CD4-positive, alpha-beta T cell treated with Interferon alpha-2 for 1 hour (primary cell): ENCODE results near the gene POU2F3.

ENCODE experiments used
- DNase-seq, 2 donors: peaks; one replicate each; pipeline ENCODE4 v3.0.0-alpha.2; 2020 to 2022

Gene POU2F3

GRCh38 chr11:120324932-120325810 lies 85.2 kb downstream of the POU2F3 start, which contains the start of gene TLCD5:
TSS of gene TLCD5 (plus strand) at chr11:120325299. CDS start at chr11:120327442, 2,143 bp downstream.
- peak in 1 of 2 donors; percentile 30 for DNase-seq

GRCh38 chr11:120326228-120326627 lies 86.3 kb downstream of the POU2F3 start:
- no peak for DNase-seq

DNA sequence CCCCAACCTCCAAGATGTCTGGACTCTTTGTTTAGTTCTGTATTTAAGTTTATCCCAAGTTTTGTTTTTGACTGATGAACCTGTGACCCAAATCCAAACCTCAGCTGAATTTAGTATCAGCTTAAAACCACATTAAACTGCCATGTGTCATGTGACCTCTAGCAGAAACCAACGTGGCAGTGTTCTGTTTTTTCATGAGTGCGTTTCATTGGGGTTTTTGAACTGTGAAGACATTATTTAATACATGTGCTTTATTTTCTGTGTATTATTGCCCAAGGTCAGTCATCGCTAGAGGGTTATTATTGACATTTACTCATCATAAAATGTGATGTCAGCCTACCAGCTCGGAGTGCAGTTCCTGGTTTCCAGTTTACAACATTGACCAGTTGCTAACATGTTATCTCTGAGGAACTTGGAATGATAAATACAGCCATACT lies 86.9 kb downstream of the POU2F3 start:
- DNase-seq: no peak

DNA sequence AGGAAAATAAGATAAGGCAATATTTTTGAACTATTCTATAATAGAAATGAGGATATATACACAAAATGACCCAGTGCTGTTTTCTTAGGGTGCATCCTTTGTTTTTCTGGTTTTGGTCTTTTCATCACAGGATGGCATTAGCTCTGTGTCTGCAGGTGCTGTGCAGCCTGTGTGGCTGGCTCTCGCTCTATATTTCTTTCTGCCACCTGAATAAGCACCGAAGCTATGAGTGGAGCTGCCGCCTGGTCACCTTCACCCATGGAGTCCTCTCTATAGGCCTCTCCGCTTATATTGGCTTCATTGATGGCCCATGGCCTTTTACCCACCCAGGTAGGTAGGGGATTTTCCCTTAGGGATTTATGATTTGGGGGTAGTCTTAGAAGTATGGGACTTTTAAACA lies 87.4 kb downstream of the POU2F3 start:
- no peak for DNase-seq

GRCh38 chr11:120329556-120329955 lies 89.6 kb downstream of the POU2F3 start:
- DNase-seq: no peak

DNA sequence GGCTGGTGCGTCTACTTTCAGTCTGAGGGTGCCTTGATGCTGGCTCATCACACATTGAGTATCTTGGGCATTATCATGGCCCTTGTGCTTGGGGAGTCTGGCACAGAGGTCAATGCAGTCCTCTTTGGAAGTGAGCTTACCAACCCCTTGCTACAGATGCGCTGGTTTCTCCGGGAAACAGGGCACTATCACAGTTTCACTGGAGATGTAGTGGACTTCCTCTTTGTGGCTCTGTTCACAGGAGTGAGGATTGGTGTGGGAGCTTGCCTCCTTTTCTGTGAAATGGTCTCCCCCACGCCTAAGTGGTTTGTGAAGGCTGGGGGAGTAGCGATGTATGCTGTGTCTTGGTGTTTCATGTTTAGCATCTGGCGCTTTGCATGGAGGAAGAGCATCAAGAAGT lies 90.1 kb downstream of the POU2F3 start:
- no peak for DNase-seq

DNA sequence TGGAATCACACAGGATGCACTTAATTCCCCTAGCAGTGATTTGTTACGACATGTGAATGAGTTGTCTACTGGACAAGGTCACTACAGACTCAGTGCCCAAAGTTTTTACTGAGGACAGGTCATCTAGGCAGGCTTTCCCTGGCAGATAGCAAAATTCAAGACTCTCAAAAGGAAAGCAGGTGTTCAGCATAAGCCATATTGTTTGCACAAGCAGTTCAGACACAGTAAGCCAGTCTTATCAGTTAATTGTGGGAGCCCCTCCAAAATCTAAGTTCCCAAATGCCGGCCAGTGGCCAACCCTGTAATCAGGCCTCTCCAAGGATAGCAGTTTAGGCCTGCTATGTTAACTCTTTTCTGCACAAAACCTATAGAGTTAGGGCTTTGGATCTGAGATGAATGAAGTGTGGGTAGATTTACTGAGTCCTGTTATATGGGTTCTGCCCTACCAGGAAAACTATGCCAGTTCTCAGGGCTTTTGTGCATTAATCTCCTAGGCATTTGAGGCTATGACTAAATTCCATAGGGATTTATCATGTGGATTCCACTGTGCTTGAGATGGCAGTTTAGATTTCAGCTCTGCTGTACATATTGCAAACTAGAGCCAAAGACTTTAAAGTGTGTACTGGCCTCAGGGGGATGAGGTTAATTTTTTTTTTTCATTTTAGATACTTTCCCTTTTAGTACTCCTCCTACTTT lies 91.5 kb downstream of the POU2F3 start:
- no peak for DNase-seq

DNA sequence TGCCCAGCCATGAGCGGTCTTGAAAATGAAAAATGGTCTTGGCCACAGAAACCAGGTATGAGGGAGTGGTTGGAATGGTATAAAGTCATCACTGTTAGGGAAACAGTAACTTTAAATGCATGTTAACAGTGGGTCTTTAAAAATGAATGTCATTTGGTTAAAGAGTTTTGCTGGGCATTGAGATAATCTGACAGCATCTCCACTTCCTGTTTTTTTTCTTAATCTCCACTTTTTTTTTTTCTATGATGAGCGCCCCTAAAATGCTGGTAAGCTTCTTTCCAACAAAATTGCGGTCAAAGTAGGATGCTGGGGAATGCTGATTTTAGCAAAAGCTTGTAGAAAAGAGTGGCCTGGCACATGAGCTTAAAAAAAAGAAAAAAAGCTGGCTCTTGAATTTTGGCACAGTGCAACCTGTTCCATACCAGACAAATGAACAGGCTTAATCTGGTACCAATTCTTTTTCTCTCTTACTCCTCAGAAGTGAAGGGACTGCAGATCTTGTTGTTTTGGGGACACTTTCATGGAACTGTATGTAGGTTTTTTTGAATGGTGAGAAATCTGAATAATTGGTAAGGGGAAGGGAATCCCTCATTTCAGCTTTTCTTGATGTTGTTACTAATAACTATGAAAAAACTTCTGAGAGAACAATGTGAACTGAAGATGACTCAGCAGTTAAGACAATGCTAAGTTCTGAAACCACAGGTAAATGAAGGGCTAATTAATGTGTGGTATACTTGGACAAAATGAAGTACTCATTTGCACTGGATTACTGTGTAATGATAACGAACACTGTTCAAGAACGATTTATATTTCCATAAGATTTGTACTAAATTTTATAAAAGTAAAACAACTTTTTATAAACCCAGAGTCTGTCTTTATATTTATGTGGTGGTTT lies 93.1 kb downstream of the POU2F3 start:
- DNase-seq: no peak

DNA sequence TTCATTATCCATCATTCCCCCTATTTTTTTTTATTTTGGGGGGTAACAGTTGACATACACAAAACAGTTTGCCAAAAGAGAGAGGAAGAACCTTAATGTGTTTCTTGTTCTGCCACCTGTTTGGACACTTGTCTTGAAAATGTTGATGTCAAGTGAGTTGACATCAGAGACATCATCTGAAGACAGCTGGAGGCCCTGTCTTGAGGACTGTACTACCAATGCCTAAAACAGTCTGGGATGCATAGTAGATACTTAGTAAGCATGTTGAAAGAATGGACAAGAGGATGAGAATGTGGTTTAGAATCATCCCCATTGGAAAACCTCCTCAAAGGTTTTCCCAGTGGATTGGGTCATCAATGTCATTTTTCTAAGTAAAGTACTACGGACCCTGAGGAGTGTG lies 93.9 kb downstream of the POU2F3 start:
- DNase-seq: no peak

GRCh38 chr11:120334332-120334731 lies 94.4 kb downstream of the POU2F3 start:
- no peak for DNase-seq

DNA sequence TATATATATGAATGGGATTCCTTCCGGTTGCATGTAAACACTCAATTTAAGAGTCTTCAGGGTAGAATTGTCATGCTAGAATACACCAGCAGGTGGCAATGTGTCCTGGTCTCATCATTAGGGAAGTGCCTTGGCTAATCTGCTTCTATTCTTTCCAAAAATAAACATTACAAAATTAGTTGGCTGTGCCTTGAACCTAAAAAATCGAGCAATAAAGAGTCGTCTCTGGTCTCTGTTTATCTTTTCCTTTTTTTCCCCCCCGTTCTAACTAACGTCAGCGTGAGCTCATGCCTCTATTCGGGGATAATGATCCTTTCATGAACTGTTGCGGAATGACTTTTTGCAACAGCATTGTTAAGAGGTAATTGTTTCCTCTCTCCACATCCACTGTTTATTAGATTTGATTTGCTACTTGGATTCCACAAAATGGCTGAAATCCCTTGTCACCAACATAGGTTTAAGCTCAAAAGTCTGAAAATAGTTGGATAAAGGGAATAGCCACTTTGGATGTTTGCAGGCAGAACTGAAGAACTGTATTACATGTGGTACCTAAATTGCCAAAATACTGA lies 95.0 kb downstream of the POU2F3 start:
- DNase-seq: peak; percentile 59 to 82

- DNase-seq: no peak
Measured at GRCh38 chr11:120335556-120335907, 95.6 kb downstream of the POU2F3 start.

- peak; percentile 79 to 83 for DNase-seq
Measured at GRCh38 chr11:120335908-120336640, 96.1 kb downstream of the POU2F3 start, which contains the start of gene ARHGEF12. TSS of gene ARHGEF12 (plus strand) at chr11:120336413. CDS start at chr11:120337244, 831 bp downstream.

DNA sequence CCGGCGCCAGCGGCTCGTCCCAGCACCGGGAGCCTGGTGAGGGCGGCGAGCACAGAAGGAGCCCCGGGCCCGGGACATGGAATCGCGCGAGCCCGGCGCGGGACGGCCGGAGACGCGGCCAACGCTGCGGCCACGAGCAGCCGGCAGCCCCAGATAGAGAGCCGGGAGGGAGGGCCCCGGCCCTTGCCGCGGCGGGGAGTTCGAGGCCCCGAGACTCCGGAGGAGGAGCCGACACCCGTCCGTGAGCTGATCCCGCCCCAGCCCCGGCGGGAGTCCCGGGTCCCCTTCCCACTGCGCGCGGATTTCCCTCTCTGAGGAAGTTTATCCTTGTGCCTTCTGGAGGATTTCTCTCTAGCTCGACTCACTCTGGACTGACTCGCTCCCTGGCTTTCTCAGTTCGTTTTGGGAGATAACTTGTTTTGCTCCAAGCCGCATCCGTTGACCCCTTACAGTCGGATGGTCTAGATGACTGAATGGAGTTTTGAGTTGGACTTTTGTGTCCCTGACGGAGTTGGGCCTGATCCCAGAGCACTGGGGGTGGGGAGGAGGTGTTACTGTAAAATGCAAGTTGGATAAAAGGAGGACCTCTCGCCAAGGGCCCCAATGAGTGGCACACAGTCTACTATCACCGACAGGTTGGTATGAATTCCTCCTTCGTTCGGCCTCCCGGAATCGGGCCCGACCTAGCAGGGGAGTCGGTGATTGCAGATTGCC lies 96.9 kb downstream of the POU2F3 start:
- DNase-seq: peak in 1 of 2 donors; percentile 25

DNA sequence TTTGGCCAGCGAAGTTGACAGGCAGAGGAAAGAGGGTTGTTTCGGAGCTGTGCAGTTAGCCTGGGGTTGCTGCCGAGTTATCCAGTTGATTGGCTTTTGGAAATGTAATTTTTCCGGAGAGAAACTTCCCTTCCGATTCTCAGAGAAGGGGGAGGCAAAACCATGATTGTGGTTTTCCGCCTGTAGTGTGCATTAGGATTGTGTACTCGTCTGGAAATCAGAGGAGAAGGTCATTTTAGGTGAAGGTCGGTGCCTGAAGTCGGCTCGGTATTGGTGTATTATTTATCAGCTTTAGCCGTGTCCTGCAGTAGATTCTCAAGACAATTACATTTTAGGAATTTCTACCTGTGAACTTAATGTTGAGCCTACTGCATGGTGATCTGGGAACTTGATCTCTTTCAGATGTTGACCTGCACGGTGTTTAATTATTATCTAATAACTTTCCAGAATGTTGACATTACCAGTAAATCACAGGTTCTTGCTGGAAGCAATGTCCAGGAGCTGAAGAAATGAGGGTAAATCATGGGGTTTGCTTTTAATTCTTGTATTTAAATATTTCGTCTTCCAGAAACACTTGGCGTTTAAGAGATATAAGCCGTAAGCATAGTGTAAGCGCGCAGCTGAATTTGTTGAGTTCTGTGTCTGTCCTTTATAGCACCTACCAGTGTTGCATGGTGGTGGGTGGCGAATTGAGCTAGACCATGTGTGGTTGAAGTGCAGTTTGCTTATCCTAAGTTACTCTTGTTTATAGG lies 97.6 kb downstream of the POU2F3 start:
- no peak for DNase-seq

DNA sequence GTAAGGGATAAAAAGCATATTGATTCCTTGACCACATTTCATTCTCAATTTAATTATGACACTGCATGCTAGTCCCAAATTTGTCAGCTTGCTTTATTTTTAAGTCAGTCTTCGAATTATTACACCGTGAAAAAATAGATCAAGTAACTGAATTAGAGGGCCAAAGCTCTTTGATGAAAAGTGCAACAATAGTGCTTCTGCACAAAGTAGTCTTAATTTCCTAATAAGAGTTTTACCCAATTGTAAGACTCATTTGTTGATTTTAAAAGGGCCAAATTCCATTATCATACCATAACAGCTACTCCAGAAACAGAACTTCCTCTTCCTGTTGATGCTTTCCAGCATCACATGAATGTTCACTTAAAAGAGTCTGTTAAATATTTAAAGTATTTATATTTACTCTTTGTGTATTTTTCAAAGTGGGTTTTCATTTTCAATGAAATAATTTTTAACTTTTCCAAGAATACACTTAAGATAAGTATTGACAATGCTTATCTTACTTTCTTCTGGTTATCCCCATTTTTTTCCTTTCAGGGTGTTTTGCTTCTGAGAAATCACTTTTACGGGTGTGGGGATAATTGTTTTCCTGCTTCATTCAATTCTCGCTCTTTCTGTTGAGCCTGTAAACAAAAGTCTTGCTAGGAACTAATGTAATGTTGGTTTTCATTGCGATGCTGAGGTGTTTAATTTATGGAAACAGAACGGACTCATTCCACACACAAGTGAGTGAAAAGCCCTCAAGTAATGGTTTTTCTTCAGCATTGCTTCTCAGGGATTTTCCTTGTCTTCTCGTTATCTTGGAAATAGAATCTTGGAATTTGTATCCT lies 98.4 kb downstream of the POU2F3 start:
- DNase-seq: no peak

DNA sequence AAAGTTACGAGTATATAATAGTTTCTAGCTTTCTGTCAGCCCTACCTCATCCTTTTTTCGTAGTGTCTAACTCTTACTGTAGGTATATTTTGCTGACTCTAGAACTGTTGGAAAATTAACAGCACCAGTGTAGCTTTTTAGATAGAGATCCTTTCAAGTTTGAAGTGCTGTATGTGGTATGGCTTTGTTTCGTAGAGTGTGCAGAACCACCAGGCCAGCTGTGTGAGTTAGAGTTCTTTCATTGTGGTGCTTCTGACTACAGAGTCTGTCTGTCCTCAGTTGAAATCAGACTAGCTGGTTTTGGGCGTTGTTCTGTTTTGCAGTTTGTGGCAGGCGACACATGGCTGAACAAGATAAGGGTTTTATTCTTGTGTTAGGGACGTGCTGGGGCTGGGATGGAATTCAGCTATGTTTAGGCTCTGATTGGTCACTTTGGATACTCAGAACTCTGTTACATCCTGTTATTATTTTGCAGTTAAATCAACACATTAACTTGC lies 99.5 kb downstream of the POU2F3 start:
- DNase-seq: no peak

DNA sequence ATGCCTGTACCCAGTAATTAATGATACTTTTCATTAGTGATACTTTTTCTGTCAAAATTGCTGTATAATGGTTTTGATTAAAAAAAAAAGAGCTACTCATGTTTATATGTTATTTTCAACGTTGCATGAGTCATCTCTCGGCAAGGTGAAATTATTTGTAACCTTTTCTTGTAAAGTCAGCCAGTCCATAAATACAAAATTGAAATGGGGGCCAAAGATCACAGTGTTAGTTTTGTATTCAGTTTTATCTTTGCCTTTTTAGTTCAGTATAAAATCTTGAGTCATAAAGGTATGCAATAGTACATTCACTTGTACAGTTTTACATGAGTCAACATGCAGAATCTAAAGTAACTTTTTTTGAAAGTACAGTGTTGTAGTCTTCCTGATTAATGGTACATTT lies 100.6 kb downstream of the POU2F3 start:
- DNase-seq: no peak

DNA sequence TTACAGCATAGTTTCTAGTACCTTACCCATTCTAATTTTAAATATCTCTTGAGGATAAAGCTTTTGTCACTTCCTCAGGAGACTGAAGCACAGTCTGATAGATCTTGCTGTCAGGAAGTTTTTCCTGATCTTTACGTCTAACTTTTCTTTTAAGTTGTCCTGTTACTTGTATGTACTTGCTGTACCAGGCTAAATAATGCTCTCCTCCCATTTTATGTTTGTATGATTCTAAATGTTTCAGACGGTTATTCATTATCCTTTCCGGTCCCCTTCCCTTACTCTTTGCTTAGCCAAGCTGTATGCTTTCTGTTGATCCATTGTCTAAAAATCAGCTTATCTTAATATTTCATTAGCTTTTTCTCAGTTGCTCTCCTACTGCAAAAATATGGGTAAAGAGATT lies 102.3 kb downstream of the POU2F3 start:
- DNase-seq: no peak
